OCI-LY3 (cell line): ENCODE measurements around the gene EMC9.

Experiments
- H2AFZ ChIP-seq: fragments of 200-600, 300-600 bp; shearing (Covaris generic); 2 replicates; pipeline ENCODE4 v1.6.0; 2014; ENCODE audit warnings: antibody characterized with exemption, low read depth, low read length
- H3K27ac ChIP-seq: fragments of 200-600, 300-600 bp; sonication (generic); 2 replicates; pipeline ENCODE4 v1.5.1; 2014; ENCODE audit warnings: mild to moderate bottlenecking, low read length, moderate library complexity, mixed read lengths
- H3K27me3 ChIP-seq: fragments of 200-600, 300-600 bp; sonication (generic); 2 replicates; pipeline ENCODE4 v1.6.1; 2014; ENCODE audit warnings: low read depth, low read length, mixed read lengths
- H3K36me3 ChIP-seq: fragments of 200-600, 300-600 bp; sonication (generic); replicated peaks from 2 replicates; pipeline ENCODE3; 2014; ENCODE audit warnings: low read depth, low read length, mixed read lengths
- H3K4me1 ChIP-seq: fragments of 300-600, 200-600 bp; sonication (generic); 2 replicates; pipeline ENCODE4 v1.6.1; 2014; ENCODE audit warnings: low read length, mixed read lengths
- H3K4me2 ChIP-seq: fragments of 200-600, 300-600 bp; sonication (generic); 2 replicates; pipeline ENCODE4 v1.6.1; 2014; ENCODE audit warnings: low read length, mixed read lengths
- H3K4me3 ChIP-seq: fragments of 300-600, 200-600 bp; sonication (generic); 2 replicates; pipeline ENCODE4 v1.5.1; 2014; ENCODE audit warnings: antibody characterized with exemption, mild to moderate bottlenecking, low read length, moderate library complexity
- H3K79me2 ChIP-seq: fragments of 300-600, 200-600 bp; shearing (Covaris generic); 2 replicates; pipeline ENCODE4 v1.6.1; 2014; ENCODE audit warnings: mild to moderate bottlenecking, low read length, mixed read lengths
- H3K9ac ChIP-seq: fragments of 300-600, 200-600 bp; shearing (Covaris generic); 2 replicates; pipeline ENCODE4 v1.6.0; 2014; ENCODE audit warnings: mild to moderate bottlenecking, low read length, moderate library complexity
- H3K9me3 ChIP-seq: fragments of 200-600, 300-600 bp; shearing (Covaris generic); 2 replicates; pipeline ENCODE4 v1.6.1; 2014; ENCODE audit warnings: low read length, mixed read lengths; ENCODE audit not compliant: insufficient read depth
- H4K20me1 ChIP-seq: fragments of 200-600, 300-600 bp; sonication (generic); 2 replicates; pipeline ENCODE4 v1.6.1; 2016; ENCODE audit warnings: low read length, mixed read lengths; ENCODE audit not compliant: insufficient read depth
- EZH2phosphoT487 ChIP-seq: fragments of 200-600 bp; shearing (Covaris generic); IDR thresholded peaks from 2 replicates; pipeline ENCODE4 v1.6.1; 2018; ENCODE audit warnings: antibody characterized with exemption, mixed run types, low read depth
- TF ChIP-seq, protein P1 (sequence below): fragments of 200-600, 300-600 bp; sonication (generic); IDR thresholded peaks from 2 replicates; pipeline ENCODE4 v1.5.1; 2014; ENCODE audit warnings: antibody characterized with exemption, low read length, low read depth

Gene EMC9

DNA sequence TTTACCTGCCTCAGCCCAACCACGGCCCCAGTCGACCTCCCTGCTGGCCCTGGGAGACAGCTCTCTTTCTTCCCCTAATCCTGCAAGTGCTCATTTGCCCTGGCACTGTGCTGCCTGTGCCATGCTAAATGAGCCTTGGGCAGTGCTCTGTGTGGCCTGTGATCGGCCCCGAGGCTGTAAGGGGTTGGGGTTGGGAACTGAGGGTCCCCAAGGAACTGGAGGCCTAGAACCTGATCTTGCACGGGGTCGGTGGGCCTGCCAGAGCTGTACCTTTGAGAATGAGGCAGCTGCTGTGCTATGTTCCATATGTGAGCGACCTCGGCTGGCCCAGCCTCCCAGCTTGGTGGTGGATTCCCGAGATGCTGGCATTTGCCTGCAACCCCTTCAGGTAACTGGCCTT lies 8.7 kb upstream of the EMC9 start:
- TF ChIP-seq, protein P1, sequence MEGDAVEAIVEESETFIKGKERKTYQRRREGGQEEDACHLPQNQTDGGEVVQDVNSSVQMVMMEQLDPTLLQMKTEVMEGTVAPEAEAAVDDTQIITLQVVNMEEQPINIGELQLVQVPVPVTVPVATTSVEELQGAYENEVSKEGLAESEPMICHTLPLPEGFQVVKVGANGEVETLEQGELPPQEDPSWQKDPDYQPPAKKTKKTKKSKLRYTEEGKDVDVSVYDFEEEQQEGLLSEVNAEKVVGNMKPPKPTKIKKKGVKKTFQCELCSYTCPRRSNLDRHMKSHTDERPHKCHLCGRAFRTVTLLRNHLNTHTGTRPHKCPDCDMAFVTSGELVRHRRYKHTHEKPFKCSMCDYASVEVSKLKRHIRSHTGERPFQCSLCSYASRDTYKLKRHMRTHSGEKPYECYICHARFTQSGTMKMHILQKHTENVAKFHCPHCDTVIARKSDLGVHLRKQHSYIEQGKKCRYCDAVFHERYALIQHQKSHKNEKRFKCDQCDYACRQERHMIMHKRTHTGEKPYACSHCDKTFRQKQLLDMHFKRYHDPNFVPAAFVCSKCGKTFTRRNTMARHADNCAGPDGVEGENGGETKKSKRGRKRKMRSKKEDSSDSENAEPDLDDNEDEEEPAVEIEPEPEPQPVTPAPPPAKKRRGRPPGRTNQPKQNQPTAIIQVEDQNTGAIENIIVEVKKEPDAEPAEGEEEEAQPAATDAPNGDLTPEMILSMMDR: no peak
- no peak for TF ChIP-seq EZH2phosphoT487
- Histone ChIP-seq H3K4me2 (no peak overlapping the region), H3K79me2 (peaks cover 35% of the 10 kb centered on the region), H3K27me3 (no peaks in the 10 kb centered on the region), H4K20me1 (0 out of 2 replicates have a peak, but pooled peaks cover 2% of the 10 kb centered on the region), H3K4me1 (peaks cover 14% of the 10 kb centered on the region), H3K4me3 (no peak overlapping the region), H2AFZ (no peak overlapping the region), H3K27ac (no peak overlapping the region), H3K9ac (no peak overlapping the region), H3K9me3 (no peaks in the 10 kb centered on the region), H3K36me3 (peaks cover 39% of the 10 kb centered on the region)

DNA sequence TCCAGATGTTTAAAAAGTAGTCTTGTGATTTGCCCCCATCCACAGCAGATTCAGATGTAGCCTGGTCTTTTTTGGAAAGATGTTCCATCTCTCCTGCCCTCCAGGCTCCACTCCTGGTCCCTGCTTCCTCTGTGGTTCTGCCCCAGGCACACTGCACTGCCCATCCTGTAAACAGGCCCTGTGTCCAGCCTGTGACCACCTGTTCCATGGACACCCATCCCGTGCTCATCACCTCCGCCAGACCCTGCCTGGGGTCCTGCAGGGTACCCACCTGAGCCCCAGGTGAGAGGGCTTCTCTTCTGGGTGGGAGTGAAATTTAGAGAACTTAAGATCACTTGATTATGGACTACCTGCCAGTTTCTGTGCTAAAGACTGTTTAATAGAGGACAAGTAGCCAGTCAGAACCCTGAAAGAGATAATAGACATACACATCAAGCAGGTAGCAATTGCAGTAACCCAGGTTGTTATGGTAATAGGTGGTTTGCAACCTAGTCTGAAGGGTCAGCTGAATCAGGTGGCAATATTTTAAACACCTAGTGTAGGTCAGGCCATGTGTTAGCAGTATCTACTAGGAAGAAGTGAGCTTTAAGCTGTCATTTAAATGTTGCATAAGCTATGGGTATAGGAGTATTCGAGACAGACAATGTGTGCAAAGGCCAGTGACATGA lies 8.0 kb upstream of the EMC9 start:
- Histone ChIP-seq H3K27me3 (no peaks in the 10 kb centered on the region), H3K9me3 (no peaks in the 10 kb centered on the region), H3K4me1 (peaks cover 19% of the 10 kb centered on the region), H3K4me2 (no peak overlapping the region), H4K20me1 (0 out of 2 replicates have a peak, but pooled peaks cover 2% of the 10 kb centered on the region), H3K36me3 (peaks cover 37% of the 10 kb centered on the region), H3K9ac (no peak overlapping the region), H2AFZ (no peak overlapping the region), H3K4me3 (no peak overlapping the region), H3K27ac (no peak overlapping the region), H3K79me2 (peaks cover 41% of the 10 kb centered on the region)
- TF ChIP-seq, protein P1: no peak
- TF ChIP-seq EZH2phosphoT487: no peak

DNA sequence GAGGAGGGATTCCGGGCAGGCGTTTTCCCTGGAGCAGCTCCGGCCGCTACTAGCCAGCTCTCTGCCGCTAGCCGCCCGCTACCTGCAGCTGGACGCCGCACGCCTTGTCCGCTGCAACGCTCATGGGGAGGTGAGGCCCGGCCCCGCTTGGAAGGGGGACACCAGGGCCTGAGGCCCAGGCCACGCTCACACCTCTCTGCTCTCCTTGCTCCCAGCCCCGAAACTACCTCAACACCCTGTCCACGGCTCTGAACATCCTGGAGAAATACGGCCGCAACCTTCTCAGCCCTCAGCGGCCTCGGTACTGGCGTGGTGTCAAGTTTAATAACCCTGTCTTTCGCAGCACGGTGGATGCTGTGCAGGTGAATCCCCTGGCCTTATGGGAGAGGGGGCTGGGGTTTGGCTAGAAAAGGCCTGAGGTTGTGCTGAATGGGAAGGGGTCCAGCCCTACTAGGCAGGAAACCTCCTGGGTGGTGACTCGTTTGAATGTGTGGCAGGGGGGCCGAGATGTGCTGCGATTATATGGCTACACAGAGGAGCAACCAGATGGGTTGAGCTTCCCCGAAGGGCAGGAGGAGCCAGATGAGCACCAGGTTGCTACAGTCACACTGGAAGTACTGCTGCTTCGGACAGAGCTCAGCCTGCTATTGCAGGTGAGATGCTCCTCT lies 6.5 kb upstream of the EMC9 start:
- TF ChIP-seq EZH2phosphoT487: no peak
- TF ChIP-seq, protein P1: no peak
- H3K36me3 ChIP-seq: peaks cover 40% of the 10 kb centered on the region
- peaks cover 20% of the 10 kb centered on the region for H3K4me1 ChIP-seq
- peaks cover 41% of the 10 kb centered on the region for H3K79me2 ChIP-seq
- no peaks in the 10 kb centered on the region for H3K9me3 ChIP-seq
- H2AFZ ChIP-seq: no peak overlapping the region
- no peaks in the 10 kb centered on the region for H3K27me3 ChIP-seq
- H3K4me2 ChIP-seq: peak overlapping the region; percentile 94
- H3K27ac ChIP-seq: peak overlapping the region; percentile 46
- 0 out of 2 replicates have a peak, but pooled peaks cover 2% of the 10 kb centered on the region for H4K20me1 ChIP-seq
- H3K9ac ChIP-seq: peak overlapping the region; percentile 75
- H3K4me3 ChIP-seq: peak overlapping the region; percentile 78

DNA sequence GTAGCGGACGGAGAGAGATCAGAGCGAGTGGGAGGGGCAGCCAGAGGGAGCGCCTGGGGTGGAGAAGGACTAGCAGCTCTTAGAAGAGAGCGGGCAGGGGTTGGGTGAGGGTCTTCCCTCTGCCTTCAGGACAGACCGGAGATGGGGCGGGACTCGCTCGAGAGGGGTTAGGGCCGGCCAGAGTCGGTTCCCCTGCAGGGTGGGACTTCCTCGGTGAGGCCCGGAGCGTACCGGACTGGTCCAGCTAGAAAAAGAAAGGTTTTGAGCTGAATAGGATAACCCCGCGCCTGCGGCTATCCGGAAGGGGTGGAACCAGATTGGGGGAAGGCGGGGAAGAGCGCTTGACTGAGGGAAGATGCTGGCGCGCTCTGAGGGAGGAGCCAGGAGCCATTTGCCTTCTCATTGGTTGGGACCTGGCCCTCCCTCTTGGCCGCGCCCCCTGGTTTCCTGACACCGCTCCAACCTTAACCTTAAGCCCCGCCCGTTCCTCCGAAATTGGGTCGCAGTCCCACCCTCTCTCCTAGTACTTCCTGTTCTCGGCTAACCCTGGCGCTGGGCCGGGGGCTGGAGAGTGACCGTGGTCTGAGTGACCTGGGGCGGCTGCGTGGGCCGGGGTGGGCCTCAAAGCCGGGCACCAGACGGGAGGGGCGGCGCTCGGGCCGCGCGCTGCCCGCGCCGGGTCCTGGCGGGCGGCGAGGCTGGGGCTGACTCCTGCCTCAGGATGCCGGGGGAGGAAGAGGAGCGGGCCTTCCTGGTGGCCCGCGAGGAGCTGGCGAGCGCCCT lies 5.8 kb upstream of the EMC9 start, which contains the start of gene RNF31:
Gene RNF31, plus strand, starts transcription at position 521 of the 783 bp plus-strand sequence. Its CDS starts 201 bp downstream, at position 722.
- no peak for TF ChIP-seq EZH2phosphoT487
- TF ChIP-seq, protein P1: no peak
- Histone ChIP-seq H2AFZ (no peak within 1 kb of the TSS), H3K4me1 (peaks cover 21% of the 10 kb centered on the region), H3K27ac (peak within 1 kb of the TSS; percentile 89), H3K4me2 (peak within 1 kb of the TSS; percentile 94), H3K4me3 (peak within 1 kb of the TSS; percentile 78), H4K20me1 (0 out of 2 replicates have a peak, but pooled peaks cover 2% of the 10 kb centered on the region), H3K79me2 (peaks cover 41% of the 10 kb centered on the region), H3K9me3 (no peaks in the 10 kb centered on the region), H3K27me3 (no peaks in the 10 kb centered on the region), H3K36me3 (peaks cover 40% of the 10 kb centered on the region), H3K9ac (peak within 1 kb of the TSS; percentile 87)
